Smooth muscle cell (in vitro differentiated cells): ENCODE data around the gene GSX1. TPM values are rescaled to one million over a fixed set of nuclear protein-coding genes. Genes with fewer than 3 reads are reported as not detected.

ENCODE experiments used
- DNase-seq: peaks from one replicate; lab custom pipeline; 2025; ENCODE audit not compliant: unreplicated experiment; lab: John Stamatoyannopoulos, UW
- H2AFZ ChIP-seq: fragments of 200-600 bp; sonication (generic); 2 replicates; pipeline ENCODE4 v1.6.0; 2016; ENCODE audit warnings: antibody characterized with exemption, low read depth, mild to moderate bottlenecking
- H3F3A ChIP-seq: fragments of 200-600 bp; sonication (generic); 2 replicates; pipeline ENCODE4 v1.6.0; 2017; ENCODE audit warnings: antibody characterized with exemption, low read depth
- H3K27ac ChIP-seq: fragments of 200-600 bp; sonication (generic); 2 replicates; pipeline ENCODE4 v1.5.1; 2016; ENCODE audit warnings: low read depth, mild to moderate bottlenecking
- H3K27me3 ChIP-seq: fragments of 200-600 bp; sonication (generic); 2 replicates; pipeline ENCODE4 v1.6.1; 2016; ENCODE audit warnings: low read depth, mild to moderate bottlenecking
- H3K36me3 ChIP-seq: fragments of 200-600 bp; sonication (generic); 2 replicates; pipeline ENCODE4 v1.5.1; 2016; ENCODE audit warnings: low read depth
- H3K4me1 ChIP-seq: fragments of 200-600 bp; sonication (generic); 2 replicates; pipeline ENCODE4 v1.5.1; 2016; ENCODE audit warnings: low read depth
- H3K4me2 ChIP-seq: fragments of 200-600 bp; sonication (generic); 2 replicates; pipeline ENCODE4 v1.6.0; 2016; ENCODE audit warnings: mild to moderate bottlenecking
- H3K4me3 ChIP-seq: fragments of 200-600 bp; sonication (generic); 2 replicates; pipeline ENCODE4 v1.5.1; 2016; ENCODE audit warnings: mild to moderate bottlenecking
- H3K79me2 ChIP-seq: fragments of 200-600 bp; sonication (generic); 2 replicates; pipeline ENCODE4 v1.6.0; 2016; ENCODE audit warnings: low read depth, mild to moderate bottlenecking
- H3K9ac ChIP-seq: fragments of 200-600 bp; sonication (generic); 2 replicates; pipeline ENCODE4 v1.6.0; 2016; ENCODE audit warnings: low read depth
- H3K9me3 ChIP-seq: fragments of 200-600 bp; sonication (generic); replicated peaks from 2 replicates; pipeline ENCODE4 v1.5.1; 2016; ENCODE audit warnings: low read depth
- H4K20me1 ChIP-seq: fragments of 200-600 bp; sonication (generic); 2 replicates; pipeline ENCODE4 v1.6.0; 2016; ENCODE audit warnings: low read depth
- WGBS: methylation state at CpG from one replicate; pipeline ENCODE4 v1.1.7; 2016; ENCODE audit warnings: low lambda C conversion rate; 5-methylcytosine and 5-hydroxymethylcytosine counted together
- polyA plus RNA-seq: library from polyadenylated mRNA; unstranded; fragments of >200 nt; fragmentation: Nextera tagmentation; extraction: Ambion mirVana; gene quantifications from 2 replicates; pipeline ENCODE4 v1.2.1, GENCODE V29; 2016
- total RNA-seq: library from RNA; depleted of rRNA; stranded (reverse); fragments of >200 nt; gene quantifications from 2 replicates; pipeline ENCODE4 v1.2.3, GENCODE V29; 2014
- TF ChIP-seq, protein P1 (sequence below): fragments of 200-600 bp; sonication (generic); IDR thresholded peaks from 2 replicates; pipeline ENCODE4 v1.5.1; 2017; ENCODE audit warnings: borderline replicate concordance, mild to moderate bottlenecking, antibody characterized with exemption; ENCODE audit not compliant: insufficient read depth, poor library complexity, severe bottlenecking

GSX1 gene
- total and polyA plus RNA-seq, 2 experiments from 2014 or later: not detected

DNA sequence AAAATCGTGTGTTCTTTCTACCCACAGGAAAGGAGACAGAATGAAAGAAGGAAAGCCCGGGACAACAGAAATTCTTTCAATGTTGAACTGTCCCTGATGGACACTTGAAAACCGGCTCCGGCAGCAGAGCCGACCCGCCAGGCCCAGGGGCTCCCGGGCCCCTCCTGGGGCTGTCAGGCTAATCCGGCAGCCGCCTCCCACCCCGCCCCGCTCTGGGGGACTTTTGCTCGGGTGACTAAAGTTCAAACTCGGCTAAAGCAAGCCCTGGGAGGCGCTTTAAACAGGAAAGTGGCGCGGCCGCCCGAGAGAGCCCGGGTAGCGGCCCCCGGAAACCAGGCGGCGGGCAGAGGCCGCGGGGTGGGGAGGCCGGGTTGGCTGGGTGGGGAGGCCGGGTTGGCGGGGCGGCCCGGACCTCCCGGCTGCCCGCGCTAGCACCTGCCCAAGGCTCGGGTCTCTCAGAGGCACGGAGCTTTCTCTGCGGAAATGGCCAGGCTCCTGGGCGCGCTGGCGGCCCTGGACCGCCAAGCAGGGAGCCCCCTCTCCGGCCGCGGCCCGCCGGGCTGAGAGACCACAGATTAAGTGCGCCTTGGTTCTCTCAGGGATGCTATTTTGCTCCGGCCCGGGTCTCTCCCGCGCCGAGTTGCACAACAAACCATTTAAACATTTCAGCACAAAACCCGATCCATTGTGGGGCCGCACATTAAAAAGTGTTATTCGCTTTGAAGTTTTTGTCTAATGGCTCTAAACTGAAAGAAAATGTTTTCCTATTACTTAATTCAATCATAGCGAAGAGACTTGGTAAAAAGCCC, 2.6 kb upstream of the GSX1 start:
- H3K4me1 ChIP-seq: peaks cover 8% of the 10 kb centered on the region
- H3K9ac ChIP-seq: no peak overlapping the region
- no peak overlapping the region for H2AFZ ChIP-seq
- H3F3A ChIP-seq: no peaks in the 10 kb centered on the region
- no peaks in the 10 kb centered on the region for H4K20me1 ChIP-seq
- H3K36me3 ChIP-seq: no peaks in the 10 kb centered on the region
- no peak overlapping the region for H3K27ac ChIP-seq
- H3K27me3 ChIP-seq: peaks cover 100% of the 10 kb centered on the region
- TF ChIP-seq, protein P1, sequence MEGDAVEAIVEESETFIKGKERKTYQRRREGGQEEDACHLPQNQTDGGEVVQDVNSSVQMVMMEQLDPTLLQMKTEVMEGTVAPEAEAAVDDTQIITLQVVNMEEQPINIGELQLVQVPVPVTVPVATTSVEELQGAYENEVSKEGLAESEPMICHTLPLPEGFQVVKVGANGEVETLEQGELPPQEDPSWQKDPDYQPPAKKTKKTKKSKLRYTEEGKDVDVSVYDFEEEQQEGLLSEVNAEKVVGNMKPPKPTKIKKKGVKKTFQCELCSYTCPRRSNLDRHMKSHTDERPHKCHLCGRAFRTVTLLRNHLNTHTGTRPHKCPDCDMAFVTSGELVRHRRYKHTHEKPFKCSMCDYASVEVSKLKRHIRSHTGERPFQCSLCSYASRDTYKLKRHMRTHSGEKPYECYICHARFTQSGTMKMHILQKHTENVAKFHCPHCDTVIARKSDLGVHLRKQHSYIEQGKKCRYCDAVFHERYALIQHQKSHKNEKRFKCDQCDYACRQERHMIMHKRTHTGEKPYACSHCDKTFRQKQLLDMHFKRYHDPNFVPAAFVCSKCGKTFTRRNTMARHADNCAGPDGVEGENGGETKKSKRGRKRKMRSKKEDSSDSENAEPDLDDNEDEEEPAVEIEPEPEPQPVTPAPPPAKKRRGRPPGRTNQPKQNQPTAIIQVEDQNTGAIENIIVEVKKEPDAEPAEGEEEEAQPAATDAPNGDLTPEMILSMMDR: no peak
- DNase-seq: no peak
- no peak overlapping the region for H3K4me3 ChIP-seq
- no peak overlapping the region for H3K4me2 ChIP-seq
- 6% methylated on average over 55 of the region's 55 CpGs for WGBS
- H3K79me2 ChIP-seq: no peaks in the 10 kb centered on the region
- no peaks in the 10 kb centered on the region for H3K9me3 ChIP-seq

DNA sequence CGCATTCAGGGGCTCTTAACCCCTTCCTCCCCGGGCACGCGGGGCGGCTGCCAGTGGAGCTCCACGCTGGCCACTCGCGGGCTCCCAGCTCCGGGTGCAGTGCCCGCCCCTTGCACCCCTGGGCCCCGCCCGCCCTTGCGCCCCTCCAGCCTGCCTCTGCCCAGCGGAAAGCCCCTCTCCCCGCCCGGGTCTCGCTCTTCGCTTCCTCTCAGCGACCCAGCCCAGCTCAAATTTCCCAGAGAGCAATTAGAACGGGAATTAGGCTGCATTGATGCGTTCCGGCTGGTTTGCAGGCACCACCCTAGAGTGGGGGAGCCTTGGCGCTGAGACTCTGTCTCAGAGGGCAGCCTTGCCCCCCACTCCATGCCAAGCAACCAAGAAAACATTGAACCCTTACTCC, 1.8 kb upstream of the GSX1 start:
- H3K4me1 ChIP-seq: peaks cover 8% of the 10 kb centered on the region
- H3K4me3 ChIP-seq: no peak overlapping the region
- no peak overlapping the region for H3K4me2 ChIP-seq
- no peak overlapping the region for H3K9ac ChIP-seq
- no peaks in the 10 kb centered on the region for H3F3A ChIP-seq
- TF ChIP-seq, protein P1: no peak
- no peak overlapping the region for H2AFZ ChIP-seq
- H3K79me2 ChIP-seq: no peaks in the 10 kb centered on the region
- no peak for DNase-seq
- 7% methylated on average over 12 of the region's 23 CpGs for WGBS
- no peaks in the 10 kb centered on the region for H3K36me3 ChIP-seq
- H4K20me1 ChIP-seq: no peaks in the 10 kb centered on the region
- H3K27ac ChIP-seq: no peak overlapping the region
- H3K27me3 ChIP-seq: peaks cover 100% of the 10 kb centered on the region
- H3K9me3 ChIP-seq: no peaks in the 10 kb centered on the region

DNA sequence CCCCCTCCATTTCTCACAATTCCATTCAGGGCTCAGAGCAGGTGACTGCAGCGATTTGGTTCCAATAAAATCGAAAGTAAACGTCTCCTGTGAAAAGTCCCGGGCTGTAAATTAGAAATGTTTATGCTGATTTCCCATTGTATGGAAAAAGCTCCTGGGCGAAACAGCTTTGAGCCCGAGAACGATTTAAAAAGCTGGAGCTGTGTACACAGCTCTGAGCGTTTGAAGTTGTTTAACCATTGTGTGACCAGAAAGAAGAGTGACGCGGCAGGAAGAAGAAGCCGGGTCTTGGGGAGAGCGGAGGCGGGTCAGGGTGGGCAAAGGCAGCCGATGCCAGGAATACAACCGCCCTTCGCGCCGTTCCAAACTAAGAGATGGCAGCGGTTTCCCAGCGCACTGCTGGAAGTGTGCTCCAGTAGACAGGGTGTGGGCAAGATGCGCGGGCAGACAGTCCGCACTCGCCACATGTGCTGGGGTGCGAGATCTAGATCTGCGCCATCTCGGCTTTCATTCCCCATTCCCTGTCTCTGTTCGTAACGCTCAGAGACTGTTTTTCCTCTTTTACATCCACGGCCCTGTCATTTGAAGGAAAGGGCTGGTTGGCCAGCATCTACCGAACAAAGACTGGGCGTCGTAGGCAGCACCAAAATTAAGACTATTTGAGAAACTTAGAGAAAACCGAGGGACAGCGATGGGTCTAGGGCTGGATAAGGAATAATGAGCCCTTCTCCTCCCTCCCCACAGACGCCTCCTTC, 960 bp upstream of the GSX1 start:
- WGBS: 15% methylated on average over 36 of the region's 36 CpGs
- no peak overlapping the region for H2AFZ ChIP-seq
- no peak overlapping the region for H3K9ac ChIP-seq
- no peak overlapping the region for H3K4me2 ChIP-seq
- H3K27ac ChIP-seq: no peak overlapping the region
- H4K20me1 ChIP-seq: no peaks in the 10 kb centered on the region
- TF ChIP-seq, protein P1: no peak
- H3F3A ChIP-seq: no peaks in the 10 kb centered on the region
- H3K36me3 ChIP-seq: no peaks in the 10 kb centered on the region
- no peak for DNase-seq
- peaks cover 8% of the 10 kb centered on the region for H3K4me1 ChIP-seq
- H3K79me2 ChIP-seq: no peaks in the 10 kb centered on the region
- H3K27me3 ChIP-seq: peaks cover 100% of the 10 kb centered on the region
- H3K4me3 ChIP-seq: no peak overlapping the region
- no peaks in the 10 kb centered on the region for H3K9me3 ChIP-seq
